HL-60 (cell line): Measurements from ENCODE around the gene PPP1R12B.
"Not testable (repeated sequence)": the region's sequence is repeated elsewhere in the genome, so short reads cannot be mapped to it uniquely, and the experiment has no call there.

Experiments
- CTCF ChIP-seq: IDR thresholded peaks from one replicate; pipeline ENCODE4 v1.5.1; 2011; ENCODE audit warnings: low read length, control low read depth, inconsistent platforms; ENCODE audit not compliant: insufficient read depth
- REST ChIP-seq: IDR thresholded peaks from 2 replicates; pipeline ENCODE4 v1.6.1; 2012; ENCODE audit warnings: low read depth; ENCODE audit not compliant: insufficient replicate concordance

GRCh38 chr1:202417762-202418201 lies 69.3 kb downstream of the PPP1R12B start:
- not testable (repeated sequence) for TF ChIP-seq REST, CTCF
